Nephron (organoid): ENCODE measurements around the gene MLPH.

ENCODE experiments used
- H3K27ac Mint-ChIP-seq, 3 experiments: 2 replicates each; pipeline ENCODE4 v1.8.0; 2020; ENCODE audit warnings: mixed read lengths in 3 of 3, mild to moderate bottlenecking in 2 of 3, moderate library complexity in 1 of 3
- H3K27me3 Mint-ChIP-seq: 2 replicates; pipeline ENCODE4 v1.8.0; 2021; ENCODE audit warnings: low read depth, mild to moderate bottlenecking, moderate library complexity, mixed read lengths
- H3K36me3 Mint-ChIP-seq: 2 replicates; pipeline ENCODE4 v1.8.0; 2020; ENCODE audit warnings: low read depth, mixed read lengths
- H3K4me1 Mint-ChIP-seq: 2 replicates; pipeline ENCODE4 v1.8.0; 2020; ENCODE audit warnings: mixed read lengths
- H3K4me3 Mint-ChIP-seq, 3 experiments: 2 replicates each; pipeline ENCODE4 v1.8.0; 2020; ENCODE audit warnings: mild to moderate bottlenecking in 3 of 3, mixed read lengths in 3 of 3, moderate library complexity in 2 of 3
- H3K9me3 Mint-ChIP-seq: 2 replicates; pipeline ENCODE4 v1.8.0; 2020; ENCODE audit warnings: mixed read lengths
- TF ChIP-seq, protein P1 (sequence below), 3 experiments: fragments of 200-600 bp; sonication (generic); IDR thresholded peaks; one replicate each; pipeline ENCODE4 v1.5.0; 2021; ENCODE audit warnings: antibody characterized with exemption in 3 of 3; ENCODE audit not compliant: unreplicated experiment in 3 of 3

The MLPH gene

DNA sequence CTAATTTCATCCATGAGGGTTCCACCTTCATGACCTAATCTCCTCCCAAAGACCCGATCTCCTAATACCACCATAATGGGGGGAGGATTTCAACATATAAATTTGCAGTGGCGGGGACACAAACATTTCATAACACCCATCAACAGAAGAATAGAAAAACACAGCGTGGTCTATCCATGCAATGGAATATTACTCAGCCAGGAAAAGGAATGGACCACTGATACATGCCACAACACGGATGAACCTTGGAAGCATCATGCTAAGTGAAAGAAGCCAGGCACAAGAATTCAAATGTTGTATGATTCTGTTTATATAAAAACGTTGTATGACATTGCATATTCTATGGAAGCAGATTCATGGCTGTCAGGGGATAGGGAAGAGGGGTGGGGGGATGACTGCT is 82.0 kb downstream of the MLPH start:
- Mint-ChIP-seq H3K27ac (no peak overlapping the region), H3K36me3 (no peaks in the 10 kb centered on the region), H3K4me3 (no peak overlapping the region), H3K4me1 (peaks cover 10% of the 10 kb centered on the region), H3K27me3 (peaks cover 10% of the 10 kb centered on the region), H3K9me3 (no peaks in the 10 kb centered on the region)
- TF ChIP-seq, protein P1, sequence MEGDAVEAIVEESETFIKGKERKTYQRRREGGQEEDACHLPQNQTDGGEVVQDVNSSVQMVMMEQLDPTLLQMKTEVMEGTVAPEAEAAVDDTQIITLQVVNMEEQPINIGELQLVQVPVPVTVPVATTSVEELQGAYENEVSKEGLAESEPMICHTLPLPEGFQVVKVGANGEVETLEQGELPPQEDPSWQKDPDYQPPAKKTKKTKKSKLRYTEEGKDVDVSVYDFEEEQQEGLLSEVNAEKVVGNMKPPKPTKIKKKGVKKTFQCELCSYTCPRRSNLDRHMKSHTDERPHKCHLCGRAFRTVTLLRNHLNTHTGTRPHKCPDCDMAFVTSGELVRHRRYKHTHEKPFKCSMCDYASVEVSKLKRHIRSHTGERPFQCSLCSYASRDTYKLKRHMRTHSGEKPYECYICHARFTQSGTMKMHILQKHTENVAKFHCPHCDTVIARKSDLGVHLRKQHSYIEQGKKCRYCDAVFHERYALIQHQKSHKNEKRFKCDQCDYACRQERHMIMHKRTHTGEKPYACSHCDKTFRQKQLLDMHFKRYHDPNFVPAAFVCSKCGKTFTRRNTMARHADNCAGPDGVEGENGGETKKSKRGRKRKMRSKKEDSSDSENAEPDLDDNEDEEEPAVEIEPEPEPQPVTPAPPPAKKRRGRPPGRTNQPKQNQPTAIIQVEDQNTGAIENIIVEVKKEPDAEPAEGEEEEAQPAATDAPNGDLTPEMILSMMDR (IDR thresholded peaks at IDR 0.05; ENCODE audit: unreplicated experiment in 3 of 3) = no peak

DNA sequence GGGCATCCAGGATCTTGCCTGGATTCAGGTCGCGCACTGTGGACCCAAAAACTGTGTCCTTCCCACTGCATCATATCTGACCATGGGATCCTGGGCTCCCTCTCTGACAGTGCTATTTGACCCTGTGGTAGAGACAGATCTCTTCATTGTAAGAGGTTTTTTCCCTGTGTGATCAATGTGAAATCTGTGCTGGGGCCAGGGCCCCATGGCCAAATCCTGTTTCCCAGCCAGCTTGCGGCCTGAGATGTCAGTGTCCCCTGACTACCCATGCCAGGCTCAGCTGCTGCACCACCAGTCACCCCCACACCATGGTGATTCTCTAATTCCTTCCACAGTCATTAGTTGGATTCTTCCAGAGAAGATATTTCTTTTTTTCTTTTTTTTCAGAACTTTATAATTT is 82.8 kb downstream of the MLPH start:
- Mint-ChIP-seq H3K4me3 (no peak overlapping the region), H3K27me3 (peaks cover 8% of the 10 kb centered on the region), H3K4me1 (peaks cover 10% of the 10 kb centered on the region), H3K9me3 (no peaks in the 10 kb centered on the region), H3K36me3 (no peaks in the 10 kb centered on the region), H3K27ac (no peak overlapping the region)
- TF ChIP-seq, protein P1 (IDR thresholded peaks at IDR 0.05; ENCODE audit: unreplicated experiment in 3 of 3) = no peak

DNA sequence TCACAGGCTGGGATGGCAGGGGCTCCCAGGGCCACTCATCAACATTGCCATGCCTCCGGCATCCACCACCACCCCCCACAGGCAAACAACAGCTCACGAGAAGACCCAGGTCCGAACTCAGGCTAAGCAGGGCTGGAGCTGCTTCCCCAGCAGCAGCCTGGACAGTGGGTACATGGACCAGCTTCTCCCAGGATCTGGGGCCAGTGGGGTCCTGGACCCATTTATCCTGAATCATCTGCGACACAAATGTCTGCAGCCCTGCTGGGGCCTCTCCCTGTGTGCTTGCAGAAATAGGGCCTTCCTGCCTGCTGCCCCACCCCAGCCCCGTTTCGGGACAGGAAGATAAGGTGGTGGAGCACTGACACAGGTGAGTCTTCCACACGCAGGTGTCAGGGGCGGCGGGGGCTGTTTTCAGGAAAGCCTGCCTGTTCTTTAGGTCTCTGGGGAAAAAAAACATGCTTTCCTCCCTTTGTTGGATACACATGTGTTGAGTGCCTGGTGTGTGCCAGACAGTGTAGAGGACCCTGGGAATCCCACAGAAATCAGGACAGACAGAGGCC is 83.8 kb downstream of the MLPH start:
- Mint-ChIP-seq H3K9me3 (no peaks in the 10 kb centered on the region), H3K36me3 (no peaks in the 10 kb centered on the region), H3K4me1 (peaks cover 15% of the 10 kb centered on the region), H3K4me3 (no peak overlapping the region), H3K27me3 (peaks cover 8% of the 10 kb centered on the region), H3K27ac (no peak overlapping the region)
- TF ChIP-seq, protein P1 (IDR thresholded peaks at IDR 0.05; ENCODE audit: unreplicated experiment in 3 of 3) = no peak

DNA sequence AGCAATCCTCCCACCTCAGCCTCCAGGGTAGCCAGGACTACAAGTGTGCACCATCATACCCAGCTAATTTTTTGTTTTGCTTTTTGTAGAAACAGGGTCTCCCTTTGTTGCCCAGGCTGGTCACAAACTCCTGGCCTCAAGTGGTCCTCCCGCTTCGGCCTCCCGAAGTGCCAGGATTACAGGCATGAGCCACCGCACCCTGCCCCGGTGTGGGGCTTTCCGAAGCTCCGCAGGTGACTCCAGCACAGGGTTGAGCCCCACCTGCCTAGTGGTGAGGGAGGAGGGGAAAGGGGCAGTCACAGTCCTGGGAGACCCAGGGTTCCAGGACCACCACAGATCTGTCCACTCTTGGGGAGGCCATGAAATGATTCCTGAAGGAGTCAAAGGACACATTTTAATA is 84.5 kb downstream of the MLPH start:
- Mint-ChIP-seq H3K27me3 (peaks cover 13% of the 10 kb centered on the region), H3K27ac (no peak overlapping the region), H3K4me1 (peaks cover 18% of the 10 kb centered on the region), H3K36me3 (no peaks in the 10 kb centered on the region), H3K4me3 (no peak overlapping the region), H3K9me3 (no peaks in the 10 kb centered on the region)
- TF ChIP-seq, protein P1 (IDR thresholded peaks at IDR 0.05; ENCODE audit: unreplicated experiment in 3 of 3) = no peak

DNA sequence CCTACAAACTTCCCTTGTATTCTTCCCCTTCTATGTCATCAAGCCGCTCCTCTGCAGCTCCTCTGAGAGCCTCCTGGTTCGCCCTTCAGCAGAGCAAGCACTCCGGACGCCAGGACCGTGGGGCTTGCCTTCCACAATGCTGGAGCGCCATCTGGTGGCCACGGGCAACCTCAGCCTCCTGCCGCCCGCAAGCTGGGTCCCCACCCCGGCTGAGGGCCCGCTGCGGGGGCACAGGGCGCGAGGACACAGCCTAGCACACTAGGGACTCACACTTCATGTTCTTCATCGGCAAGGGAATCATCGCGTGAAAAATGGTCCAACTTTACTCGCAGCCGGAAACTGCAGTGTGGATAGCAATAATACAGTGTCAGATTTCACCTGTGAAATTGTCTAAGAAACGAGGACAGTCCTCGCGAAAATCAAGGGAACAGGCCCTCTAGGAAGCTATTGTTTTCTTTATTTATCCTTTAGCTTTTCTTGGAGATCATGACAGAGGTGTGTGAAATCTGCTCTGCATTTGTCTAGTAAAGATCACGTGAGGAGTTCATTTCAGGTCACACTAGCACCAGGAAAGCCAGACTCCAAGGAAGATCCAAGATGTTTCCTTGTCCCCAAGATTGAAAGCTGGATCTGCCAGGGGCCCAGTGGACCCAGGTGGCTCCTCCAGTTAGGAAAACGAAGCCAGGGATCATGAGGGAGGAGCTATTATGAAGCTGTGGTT is 85.1 kb downstream of the MLPH start:
- H3K4me3 Mint-ChIP-seq = peak overlapping the region in 1 of 3 experiments; percentile 10
- no peak overlapping the region for H3K27ac Mint-ChIP-seq
- TF ChIP-seq, protein P1 (IDR thresholded peaks at IDR 0.05; ENCODE audit: unreplicated experiment in 3 of 3) = peak; percentile 99 to 100 (median 99)
- no peaks in the 10 kb centered on the region for H3K9me3 Mint-ChIP-seq
- peaks cover 20% of the 10 kb centered on the region for H3K4me1 Mint-ChIP-seq
- peaks cover 15% of the 10 kb centered on the region for H3K27me3 Mint-ChIP-seq
- H3K36me3 Mint-ChIP-seq = no peaks in the 10 kb centered on the region

DNA sequence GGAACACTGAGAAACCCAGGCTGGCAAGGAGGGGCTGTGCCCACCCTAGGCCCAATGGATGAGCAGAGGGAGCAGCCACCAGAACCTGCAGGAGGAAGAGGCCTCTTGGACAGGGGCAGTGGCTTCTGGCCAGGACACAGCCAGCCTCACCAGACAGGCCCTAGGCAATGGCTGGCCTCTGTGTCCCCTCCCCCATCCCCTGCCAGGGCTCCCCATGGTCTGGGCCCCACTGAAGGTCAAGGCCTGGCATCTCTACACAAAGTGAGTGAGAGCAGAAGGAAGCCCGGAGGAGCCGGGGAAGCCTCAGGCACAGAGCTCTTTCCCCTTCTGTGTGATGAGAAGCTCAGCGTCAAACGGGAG is 85.7 kb downstream of the MLPH start:
- H3K4me3 Mint-ChIP-seq = no peak overlapping the region
- no peak overlapping the region for H3K27ac Mint-ChIP-seq
- H3K9me3 Mint-ChIP-seq = no peaks in the 10 kb centered on the region
- H3K27me3 Mint-ChIP-seq = peaks cover 15% of the 10 kb centered on the region
- peaks cover 20% of the 10 kb centered on the region for H3K4me1 Mint-ChIP-seq
- TF ChIP-seq, protein P1 (IDR thresholded peaks at IDR 0.05; ENCODE audit: unreplicated experiment in 3 of 3) = no peak
- no peaks in the 10 kb centered on the region for H3K36me3 Mint-ChIP-seq
